GM23338 (cell line): Measurements from ENCODE around the gene FNDC3B. TPM values are rescaled to one million over a fixed set of nuclear protein-coding genes. Genes with fewer than 3 reads are reported as not detected.

Experiments
- ATAC-seq: fragments of 200-7000 bp; cut with Tn5 transposase; 3 replicates; pipeline ENCODE4 v1.9.1; 2020
- DNase-seq: peaks from one replicate; pipeline ENCODE4 v3.0.0-alpha.2; 2015; ENCODE audit warnings: low spot score
- H2AFZ ChIP-seq: fragments of 200-600 bp; sonication (generic); 2 replicates; pipeline ENCODE4 v1.8.0; 2016; ENCODE audit warnings: antibody characterized with exemption, mild to moderate bottlenecking, moderate library complexity
- H3F3A ChIP-seq: fragments of 200-600 bp; sonication (generic); replicated peaks from 2 replicates; pipeline ENCODE4 v1.8.0; 2017; ENCODE audit warnings: antibody characterized with exemption, mixed run types, low read depth
- H3K27ac ChIP-seq: fragments of 200-600 bp; sonication (generic); 2 replicates; pipeline ENCODE4 v1.6.1; 2016; ENCODE audit warnings: low read depth
- H3K27me3 ChIP-seq: fragments of 200-600 bp; sonication (generic); 2 replicates; pipeline ENCODE4 v1.8.0; 2016; ENCODE audit warnings: mild to moderate bottlenecking, mixed run types, moderate library complexity; ENCODE audit not compliant: insufficient read depth
- H3K36me3 ChIP-seq: fragments of 200-600 bp; sonication (generic); 2 replicates; pipeline ENCODE4 v1.8.0; 2016; ENCODE audit warnings: mild to moderate bottlenecking; ENCODE audit not compliant: insufficient read depth
- H3K4me1 ChIP-seq: fragments of 200-600 bp; sonication (generic); 2 replicates; pipeline ENCODE4 v1.8.0; 2016; ENCODE audit warnings: mild to moderate bottlenecking, moderate library complexity; ENCODE audit not compliant: insufficient read depth
- H3K4me2 ChIP-seq: fragments of 200-600 bp; sonication (generic); 2 replicates; pipeline ENCODE4 v1.7.1; 2017; ENCODE audit warnings: mixed run types
- H3K4me3 ChIP-seq: fragments of 200-600 bp; sonication (generic); 2 replicates; pipeline ENCODE4 v1.6.1; 2016; ENCODE audit warnings: mixed run types
- H3K79me2 ChIP-seq: fragments of 200-600 bp; sonication (generic); replicated peaks from 2 replicates; pipeline ENCODE4 v1.8.0; 2017; ENCODE audit warnings: mild to moderate bottlenecking; ENCODE audit not compliant: insufficient read depth
- H3K9me2 ChIP-seq: fragments of 200-600 bp; sonication (generic); 2 replicates; pipeline ENCODE4 v1.8.0; 2017; ENCODE audit not compliant: insufficient read depth
- H4K20me1 ChIP-seq: fragments of 200-600 bp; sonication (generic); replicated peaks from 2 replicates; pipeline ENCODE4 v1.8.0; 2017; ENCODE audit warnings: mild to moderate bottlenecking; ENCODE audit not compliant: insufficient read depth
- H3K27ac Mint-ChIP-seq: 2 replicates; pipeline ENCODE4 v1.8.0; 2020; ENCODE audit warnings: inconsistent platforms, mild to moderate bottlenecking, moderate library complexity, mixed read lengths
- H3K27me3 Mint-ChIP-seq: 3 replicates; pipeline ENCODE4 v1.8.0; 2022; ENCODE audit warnings: low read depth, mild to moderate bottlenecking, moderate library complexity, mixed read lengths, inconsistent platforms; ENCODE audit not compliant: insufficient read depth, poor library complexity
- H3K36me3 Mint-ChIP-seq: 3 replicates; pipeline ENCODE4 v1.8.0; 2021; ENCODE audit warnings: low read depth, mild to moderate bottlenecking, inconsistent platforms, moderate library complexity, mixed read lengths
- H3K4me1 Mint-ChIP-seq: 3 replicates; pipeline ENCODE4 v1.8.0; 2020; ENCODE audit warnings: mild to moderate bottlenecking, inconsistent platforms, mixed read lengths
- H3K4me3 Mint-ChIP-seq: 3 replicates; pipeline ENCODE4 v1.8.0; 2021; ENCODE audit warnings: moderate library complexity, mild to moderate bottlenecking, inconsistent platforms, mixed read lengths
- H3K9me3 Mint-ChIP-seq: 3 replicates; pipeline ENCODE4 v1.8.0; 2020; ENCODE audit warnings: moderate library complexity, mild to moderate bottlenecking, inconsistent platforms, mixed read lengths
- CTCF ChIP-seq, 2 experiments: fragments of 200-600 bp in 1 of 2; sonication (generic) in 1 of 2; conservative IDR thresholded peaks; 2 replicates each; pipeline versions ENCODE4 v1.5.1 to v1.6.1; 2016 to 2017; ENCODE audit warnings: antibody characterized with exemption in 2 of 2, low read depth in 2 of 2, mild to moderate bottlenecking in 2 of 2, moderate library complexity in 1 of 2
- EZH2 ChIP-seq: fragments of 200-600 bp; sonication (generic); IDR thresholded peaks from one replicate; pipeline ENCODE4 v1.8.0; 2017; ENCODE audit warnings: antibody characterized with exemption, mild to moderate bottlenecking, low read depth; ENCODE audit not compliant: unreplicated experiment
- EZH2phosphoT487 ChIP-seq: fragments of 200-600 bp; sonication (generic); IDR thresholded peaks from one replicate; pipeline ENCODE4 v1.8.1; 2018; ENCODE audit warnings: antibody characterized with exemption; ENCODE audit not compliant: unreplicated experiment
- JUNB ChIP-seq: IDR thresholded peaks from one replicate; pipeline ENCODE4 v1.6.1; 2016; ENCODE audit warnings: antibody characterized with exemption; ENCODE audit not compliant: unreplicated experiment
- NANOG ChIP-seq: IDR thresholded peaks from 2 replicates; pipeline ENCODE4 v1.6.1; 2016; ENCODE audit warnings: antibody characterized with exemption, borderline replicate concordance
- ZNF331 ChIP-seq: fragments of 250-450 bp; sonication (Bioruptor Pico); IDR thresholded peaks from 2 replicates; pipeline ENCODE4 v1.5.0; 2020; ENCODE audit warnings: low read depth, mild to moderate bottlenecking, moderate library complexity
- ZNF462 ChIP-seq: fragments of 250-450 bp; sonication (Bioruptor Pico); IDR thresholded peaks from 2 replicates; pipeline ENCODE4 v1.5.0; 2020; ENCODE audit warnings: mild to moderate bottlenecking, moderate library complexity
- polyA plus RNA-seq: library from polyadenylated mRNA; unstranded; fragments of >200 nt; fragmentation: Nextera tagmentation; extraction: Ambion mirVana; gene quantifications from 2 replicates; pipeline ENCODE4 v1.2.1, GENCODE V29; 2016
- total RNA-seq: library from RNA; depleted of rRNA; stranded (reverse); fragments of >200 nt; shearing (Covaris generic); gene quantifications from 2 replicates; pipeline ENCODE4 v1.2.3, GENCODE V29; 2014

The FNDC3B gene
- total and polyA plus RNA-seq, 2 experiments from 2014 or later, result 19.1 to 55.4 TPM

GRCh38 chr3:172362583-172362982 lies 323.2 kb downstream of the FNDC3B start (continued):
- TF ChIP-seq ZNF462 (CRISPR knock-in tag), result no peak

GRCh38 chr3:172364374-172365027 lies 325.1 kb downstream of the FNDC3B start:
- H3K36me3 ChIP-seq, result no peaks in the 10 kb centered on the region
- peaks cover 33% of the 10 kb centered on the region for H3K4me1 Mint-ChIP-seq
- no peak for TF ChIP-seq CTCF (conservative IDR thresholded peaks at IDR 0.05; ENCODE audit: low read depth in 2 of 2)
- no peak for TF ChIP-seq ZNF331 (CRISPR knock-in tag)
- TF ChIP-seq NANOG, result no peak
- no peak for TF ChIP-seq JUNB
- no peak for TF ChIP-seq EZH2
- TF ChIP-seq ZNF462 (CRISPR knock-in tag), result no peak
- no peak for TF ChIP-seq EZH2phosphoT487

More at GRCh38 chr3:172364374-172365027, 325.1 kb downstream of the FNDC3B start:
- no peaks in the 10 kb centered on the region for H3K27me3 ChIP-seq
- ATAC-seq (peak; percentile 58), DNase-seq (no peak)
- H3K9me3 Mint-ChIP-seq, result no peaks in the 10 kb centered on the region
- peak overlapping the region; percentile 7 for H3K4me2 ChIP-seq
- H4K20me1 ChIP-seq, result no peaks in the 10 kb centered on the region
- no peaks in the 10 kb centered on the region for H3F3A ChIP-seq
- H3K79me2 ChIP-seq, result no peaks in the 10 kb centered on the region
- peaks cover 26% of the 10 kb centered on the region for H3K36me3 Mint-ChIP-seq
- peak overlapping the region; percentile 91 for H3K27ac Mint-ChIP-seq
- no peak overlapping the region for H3K4me3 Mint-ChIP-seq
- H3K9me2 ChIP-seq, result no peaks in the 10 kb centered on the region
- no peak overlapping the region for H2AFZ ChIP-seq
- peak overlapping the region; percentile 45; the same call in 1 of the 2 replicates for H3K27ac ChIP-seq
- peaks cover 1% of the 10 kb centered on the region for H3K27me3 Mint-ChIP-seq
- no peak overlapping the region for H3K4me3 ChIP-seq
- H3K4me1 ChIP-seq, result peaks cover 16% of the 10 kb centered on the region; the same call in 1 of the 2 replicates
